SU-DHL-6 (cell line): Measurements from ENCODE around the gene KLHL34.

ENCODE experiments used
- EZH2phosphoT487 ChIP-seq: fragments of 200-600 bp; sonication (generic), shearing (Covaris generic); conservative IDR thresholded peaks from 2 replicates; pipeline ENCODE4 v1.6.1; 2018; ENCODE audit warnings: mild to moderate bottlenecking, antibody characterized with exemption, low read length, moderate library complexity, mixed read lengths
- TF ChIP-seq, protein P1 (sequence below): fragments of 200-600 bp; sonication (generic); IDR thresholded peaks from one replicate; pipeline ENCODE4 v1.5.1; 2017; ENCODE audit warnings: antibody characterized with exemption, mild to moderate bottlenecking, low read length, moderate library complexity; ENCODE audit not compliant: insufficient read depth, poor library complexity, severe bottlenecking

DNA sequence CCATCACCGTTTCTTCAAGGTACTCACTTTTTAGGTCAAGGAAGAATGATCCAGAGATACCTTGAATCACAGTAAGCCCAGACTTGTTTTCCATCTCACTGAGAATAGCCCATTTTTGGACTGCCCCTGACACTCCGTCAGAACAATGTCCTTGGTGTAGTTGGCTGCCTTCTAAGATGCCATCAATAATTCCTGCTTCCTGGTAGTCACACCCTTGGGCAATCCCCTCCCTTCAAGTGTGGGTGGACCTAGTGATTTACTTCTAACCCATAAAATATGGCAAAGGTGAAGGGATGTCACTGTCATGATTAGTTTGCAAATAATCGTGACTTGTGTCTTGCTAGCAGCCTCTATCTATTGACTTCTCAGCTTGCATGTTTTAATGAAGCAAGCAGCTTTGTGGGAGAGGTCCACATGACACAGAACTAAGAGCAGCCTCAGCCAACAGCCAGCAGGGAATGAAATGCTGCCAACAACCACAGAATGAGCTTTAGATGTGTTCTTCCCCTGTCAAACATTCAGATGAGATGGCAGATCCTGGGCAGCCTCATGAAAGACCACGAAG lies 20.0 kb upstream of the KLHL34 start:
- TF ChIP-seq, protein P1, sequence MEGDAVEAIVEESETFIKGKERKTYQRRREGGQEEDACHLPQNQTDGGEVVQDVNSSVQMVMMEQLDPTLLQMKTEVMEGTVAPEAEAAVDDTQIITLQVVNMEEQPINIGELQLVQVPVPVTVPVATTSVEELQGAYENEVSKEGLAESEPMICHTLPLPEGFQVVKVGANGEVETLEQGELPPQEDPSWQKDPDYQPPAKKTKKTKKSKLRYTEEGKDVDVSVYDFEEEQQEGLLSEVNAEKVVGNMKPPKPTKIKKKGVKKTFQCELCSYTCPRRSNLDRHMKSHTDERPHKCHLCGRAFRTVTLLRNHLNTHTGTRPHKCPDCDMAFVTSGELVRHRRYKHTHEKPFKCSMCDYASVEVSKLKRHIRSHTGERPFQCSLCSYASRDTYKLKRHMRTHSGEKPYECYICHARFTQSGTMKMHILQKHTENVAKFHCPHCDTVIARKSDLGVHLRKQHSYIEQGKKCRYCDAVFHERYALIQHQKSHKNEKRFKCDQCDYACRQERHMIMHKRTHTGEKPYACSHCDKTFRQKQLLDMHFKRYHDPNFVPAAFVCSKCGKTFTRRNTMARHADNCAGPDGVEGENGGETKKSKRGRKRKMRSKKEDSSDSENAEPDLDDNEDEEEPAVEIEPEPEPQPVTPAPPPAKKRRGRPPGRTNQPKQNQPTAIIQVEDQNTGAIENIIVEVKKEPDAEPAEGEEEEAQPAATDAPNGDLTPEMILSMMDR: no peak
- TF ChIP-seq EZH2phosphoT487: no peak
